Type B pancreatic cell (in vitro differentiated cells): ENCODE results near the gene DAB2. TPM values are rescaled to one million over a fixed set of nuclear protein-coding genes. Genes with fewer than 3 reads are reported as not detected.

Experiments used
- DNase-seq: peaks from one replicate; pipeline ENCODE4 v3.0.0; 2021; ENCODE audit warnings: mixed read lengths; ENCODE audit not compliant: unreplicated experiment; ENCODE audit errors: extremely low spot score
- H3K27ac Mint-ChIP-seq: 2 replicates; pipeline ENCODE4 v1.8.0; 2021; ENCODE audit warnings: mild to moderate bottlenecking, mixed read lengths
- H3K27me3 Mint-ChIP-seq: 2 replicates; pipeline ENCODE4 v1.8.0; 2021; ENCODE audit warnings: mixed read lengths
- H3K36me3 Mint-ChIP-seq: 2 replicates; pipeline ENCODE4 v1.8.0; 2021; ENCODE audit warnings: mixed read lengths
- H3K4me1 Mint-ChIP-seq: one replicate; pipeline ENCODE4 v1.8.0; 2021; ENCODE audit warnings: mixed read lengths; ENCODE audit not compliant: unreplicated experiment
- H3K4me3 Mint-ChIP-seq: 2 replicates; pipeline ENCODE4 v1.8.0; 2021; ENCODE audit warnings: mild to moderate bottlenecking, mixed read lengths
- H3K9me3 Mint-ChIP-seq: 2 replicates; pipeline ENCODE4 v1.8.0; 2021; ENCODE audit warnings: mixed read lengths
- CTCF ChIP-seq: fragments of 200-600 bp; sonication (generic); conservative IDR thresholded peaks from 2 replicates; pipeline ENCODE4 v1.5.0; 2021; ENCODE audit warnings: antibody characterized with exemption, mild to moderate bottlenecking
- total RNA-seq: library from RNA; stranded (reverse); gene quantifications from 2 replicates; pipeline ENCODE4 v1.2.1, GENCODE V29; 2021; ENCODE audit warnings: low replicate concordance

The DAB2 gene
- total RNA-seq, 1 donor from 2014 or later: 91.6 TPM

- no peak for DNase-seq
- Mint-ChIP-seq H3K27me3 (no peaks in the 10 kb centered on the region), H3K36me3 (no peaks in the 10 kb centered on the region), H3K9me3 (no peaks in the 10 kb centered on the region), H3K4me3 (no peak overlapping the region), H3K27ac (no peak overlapping the region), H3K4me1 (peaks cover 5% of the 10 kb centered on the region)
- TF ChIP-seq CTCF: no peak
Observed at GRCh38 chr5:39440192-39440957, 15.6 kb upstream of the DAB2 start.

GRCh38 chr5:39439582-39440162 lies 14.9 kb upstream of the DAB2 start:
- no peak overlapping the region for H3K4me3 Mint-ChIP-seq
- no peak for TF ChIP-seq CTCF
- no peak overlapping the region for H3K27ac Mint-ChIP-seq

GRCh38 chr5:39437467-39437866 lies 12.7 kb upstream of the DAB2 start:
- Mint-ChIP-seq H3K4me1 (peaks cover 5% of the 10 kb centered on the region), H3K27ac (peak overlapping the region; percentile 54), H3K36me3 (no peaks in the 10 kb centered on the region), H3K27me3 (no peaks in the 10 kb centered on the region), H3K9me3 (no peaks in the 10 kb centered on the region), H3K4me3 (no peak overlapping the region)
- no peak for DNase-seq
- no peak for TF ChIP-seq CTCF

More at GRCh38 chr5:39439582-39440162, 14.9 kb upstream of the DAB2 start:
- Mint-ChIP-seq H3K36me3 (no peaks in the 10 kb centered on the region), H3K9me3 (no peaks in the 10 kb centered on the region), H3K4me1 (peaks cover 5% of the 10 kb centered on the region), H3K27me3 (no peaks in the 10 kb centered on the region)
- no peak for DNase-seq

GRCh38 chr5:39433848-39434247 lies 9.1 kb upstream of the DAB2 start:
- H3K4me1 Mint-ChIP-seq: peaks cover 11% of the 10 kb centered on the region
- no peaks in the 10 kb centered on the region for H3K27me3 Mint-ChIP-seq
- TF ChIP-seq CTCF: no peak
- no peak overlapping the region for H3K4me3 Mint-ChIP-seq
- no peak for DNase-seq
- no peak overlapping the region for H3K27ac Mint-ChIP-seq
- H3K36me3 Mint-ChIP-seq: no peaks in the 10 kb centered on the region
- no peaks in the 10 kb centered on the region for H3K9me3 Mint-ChIP-seq

GRCh38 chr5:39432696-39433530 lies 8.1 kb upstream of the DAB2 start:
- peaks cover 11% of the 10 kb centered on the region for H3K4me1 Mint-ChIP-seq
- DNase-seq: no peak
- no peaks in the 10 kb centered on the region for H3K9me3 Mint-ChIP-seq
- no peaks in the 10 kb centered on the region for H3K27me3 Mint-ChIP-seq
- H3K36me3 Mint-ChIP-seq: no peaks in the 10 kb centered on the region
- no peak for TF ChIP-seq CTCF
- H3K4me3 Mint-ChIP-seq: peak overlapping the region; percentile 2
- H3K27ac Mint-ChIP-seq: no peak overlapping the region
